Endothelial cell (in vitro differentiated cells): ENCODE measurements around the gene GLUD2. TPM values are rescaled to one million over a fixed set of nuclear protein-coding genes. Genes with fewer than 3 reads are reported as not detected.

Source experiments
- DNase-seq: peaks from one replicate; pipeline ENCODE4 v3.0.0; 2021; ENCODE audit warnings: low spot score
- H3K27ac Mint-ChIP-seq: one replicate; pipeline ENCODE4 v1.8.0; 2021; ENCODE audit warnings: mixed read lengths, inconsistent platforms; ENCODE audit not compliant: unreplicated experiment
- H3K27me3 Mint-ChIP-seq: one replicate; pipeline ENCODE4 v1.8.0; 2021; ENCODE audit warnings: mild to moderate bottlenecking, moderate library complexity, mixed read lengths, inconsistent platforms; ENCODE audit not compliant: unreplicated experiment
- H3K36me3 Mint-ChIP-seq: one replicate; pipeline ENCODE4 v1.8.0; 2021; ENCODE audit warnings: mild to moderate bottlenecking, low read depth, mixed read lengths, inconsistent platforms; ENCODE audit not compliant: unreplicated experiment
- H3K4me1 Mint-ChIP-seq: one replicate; pipeline ENCODE4 v1.8.0; 2021; ENCODE audit warnings: mild to moderate bottlenecking, mixed read lengths, inconsistent platforms; ENCODE audit not compliant: unreplicated experiment
- H3K4me3 Mint-ChIP-seq: one replicate; pipeline ENCODE4 v1.8.0; 2021; ENCODE audit warnings: mild to moderate bottlenecking, mixed read lengths, inconsistent platforms; ENCODE audit not compliant: unreplicated experiment
- H3K9me3 Mint-ChIP-seq: one replicate; pipeline ENCODE4 v1.8.0; 2021; ENCODE audit warnings: mixed read lengths, inconsistent platforms; ENCODE audit not compliant: unreplicated experiment
- total RNA-seq: library from RNA; stranded (reverse); fragmentation: NEBNext Ultra II Directional; extraction: Animal tissue kit (Norgen Biotek cat#: 25700); gene quantifications from one replicate; pipeline ENCODE4 v1.2.1, GENCODE V29; 2021; ENCODE audit not compliant: unreplicated experiment
- TF ChIP-seq, protein P1 (sequence below): fragments of 200-600 bp; sonication (generic); IDR thresholded peaks from one replicate; pipeline ENCODE4 v1.5.0; 2021; ENCODE audit warnings: antibody characterized with exemption; ENCODE audit not compliant: unreplicated experiment

Gene GLUD2
- total RNA-seq, 1 donor from 2014 or later, result 0.46 TPM

- DNase-seq, result no peak
- Mint-ChIP-seq H3K36me3 (no peaks in the 10 kb centered on the region), H3K27ac (no peak overlapping the region), H3K9me3 (no peaks in the 10 kb centered on the region), H3K27me3 (no peaks in the 10 kb centered on the region), H3K4me1 (no peaks in the 10 kb centered on the region), H3K4me3 (no peak overlapping the region)
- TF ChIP-seq, protein P1, sequence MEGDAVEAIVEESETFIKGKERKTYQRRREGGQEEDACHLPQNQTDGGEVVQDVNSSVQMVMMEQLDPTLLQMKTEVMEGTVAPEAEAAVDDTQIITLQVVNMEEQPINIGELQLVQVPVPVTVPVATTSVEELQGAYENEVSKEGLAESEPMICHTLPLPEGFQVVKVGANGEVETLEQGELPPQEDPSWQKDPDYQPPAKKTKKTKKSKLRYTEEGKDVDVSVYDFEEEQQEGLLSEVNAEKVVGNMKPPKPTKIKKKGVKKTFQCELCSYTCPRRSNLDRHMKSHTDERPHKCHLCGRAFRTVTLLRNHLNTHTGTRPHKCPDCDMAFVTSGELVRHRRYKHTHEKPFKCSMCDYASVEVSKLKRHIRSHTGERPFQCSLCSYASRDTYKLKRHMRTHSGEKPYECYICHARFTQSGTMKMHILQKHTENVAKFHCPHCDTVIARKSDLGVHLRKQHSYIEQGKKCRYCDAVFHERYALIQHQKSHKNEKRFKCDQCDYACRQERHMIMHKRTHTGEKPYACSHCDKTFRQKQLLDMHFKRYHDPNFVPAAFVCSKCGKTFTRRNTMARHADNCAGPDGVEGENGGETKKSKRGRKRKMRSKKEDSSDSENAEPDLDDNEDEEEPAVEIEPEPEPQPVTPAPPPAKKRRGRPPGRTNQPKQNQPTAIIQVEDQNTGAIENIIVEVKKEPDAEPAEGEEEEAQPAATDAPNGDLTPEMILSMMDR, result no peak
Measured at GRCh38 chrX:121085612-121086010, 38.2 kb downstream of the GLUD2 start.

DNA sequence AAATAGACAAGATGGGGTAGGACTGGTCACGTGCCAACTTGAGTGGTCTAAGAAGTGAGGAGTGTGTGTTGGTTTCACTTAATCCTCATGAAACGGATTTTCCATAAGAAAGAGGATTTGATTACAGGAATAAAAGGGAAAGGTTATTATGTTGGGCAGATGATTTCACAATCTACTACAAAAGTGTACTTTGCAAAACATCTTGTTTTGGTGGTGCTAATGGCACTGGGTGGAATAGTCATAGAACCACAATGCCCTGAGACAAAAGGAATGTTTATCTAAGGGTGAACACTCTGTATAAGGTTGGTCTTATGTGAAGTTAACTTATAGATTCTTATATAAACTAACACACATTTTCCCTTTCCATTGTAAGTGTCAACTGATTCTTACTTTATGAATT lies 45.6 kb downstream of the GLUD2 start:
- Mint-ChIP-seq H3K4me1 (no peaks in the 10 kb centered on the region), H3K9me3 (no peaks in the 10 kb centered on the region), H3K27ac (no peak overlapping the region), H3K4me3 (no peak overlapping the region), H3K36me3 (no peaks in the 10 kb centered on the region), H3K27me3 (no peaks in the 10 kb centered on the region)
- DNase-seq, result no peak
- TF ChIP-seq, protein P1, result no peak

Other genes with a start within 250 kb of the GLUD2 start
- gene CT47B1, start 171.7 kb upstream of the GLUD2 start, total RNA-seq, result not detected
- not detected for gene CT47A11, start 110.5 kb upstream of the GLUD2 start, total RNA-seq
- not detected for gene CT47A10, start 105.6 kb upstream of the GLUD2 start, total RNA-seq
- gene CT47A9, start 100.7 kb upstream of the GLUD2 start, total RNA-seq, result not detected
- not detected for gene CT47A8, start 95.9 kb upstream of the GLUD2 start, total RNA-seq
- gene CT47A7, start 91.0 kb upstream of the GLUD2 start, total RNA-seq, result not detected
- not detected for gene CT47A6, start 86.1 kb upstream of the GLUD2 start, total RNA-seq
- gene CT47A5, start 81.3 kb upstream of the GLUD2 start, total RNA-seq, result not detected
- gene CT47A4, start 76.4 kb upstream of the GLUD2 start, total RNA-seq, result not detected
- gene CT47A3, start 71.5 kb upstream of the GLUD2 start, total RNA-seq, result not detected
- gene CT47A2, start 66.7 kb upstream of the GLUD2 start, total RNA-seq, result not detected
- gene CT47A1, start 61.9 kb upstream of the GLUD2 start, total RNA-seq, result not detected